T-helper 1 cell (primary cell): ENCODE results near the gene DQX1.

Experiments used
- DNase-seq, 5 donors: peaks; one replicate each; pipeline ENCODE4 v3.0.0-alpha.2; 2012 to 2020

Gene DQX1

DNA sequence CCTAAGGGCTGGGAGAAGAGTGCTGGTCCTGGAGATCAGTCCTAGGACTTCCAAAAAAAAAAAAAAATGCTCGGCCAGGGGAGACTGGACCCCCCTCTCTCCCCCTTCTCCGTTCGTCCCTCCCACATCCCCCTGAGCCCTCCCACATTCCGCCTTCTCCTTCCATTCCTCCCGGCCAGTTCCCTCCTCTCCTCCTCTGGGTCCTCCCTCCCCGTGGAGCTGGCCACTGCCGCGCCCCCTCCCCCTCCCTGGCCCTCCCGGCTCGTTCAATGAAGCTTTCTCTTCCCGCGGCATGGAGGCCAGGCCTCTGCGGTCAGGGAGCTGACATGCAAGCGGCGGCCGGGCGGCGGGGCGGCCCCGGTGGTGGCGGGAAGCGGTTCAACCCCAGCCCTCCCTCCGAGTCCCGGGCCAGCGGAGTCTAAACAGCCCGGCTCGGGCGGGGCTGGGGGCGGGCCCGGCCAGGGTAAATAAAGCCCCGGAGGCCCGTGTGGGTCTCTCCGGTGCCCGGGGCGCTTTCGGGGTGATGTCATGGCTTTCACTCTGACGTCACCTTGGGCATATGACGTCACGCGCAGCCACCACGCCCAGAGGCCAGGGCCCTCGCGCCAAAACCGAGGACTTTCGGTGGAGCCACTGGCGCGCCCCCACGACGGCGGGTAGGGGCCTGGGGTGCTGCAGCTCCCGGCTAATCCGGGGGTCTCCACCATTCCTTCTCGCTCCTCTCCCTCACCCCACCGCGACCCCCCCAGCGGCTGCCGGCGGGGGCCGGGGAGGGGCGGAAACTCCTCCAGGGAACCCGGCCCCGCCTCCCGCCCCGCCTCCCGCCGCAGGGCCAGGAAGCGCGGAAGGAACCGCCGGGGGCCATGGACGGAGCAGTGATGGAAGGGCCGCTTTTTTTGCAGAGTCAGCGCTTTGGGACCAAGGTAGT, 28.1 kb upstream of the DQX1 start, which contains the start of the genes DOK1 and LOXL3:
TSS of gene DOK1 (plus strand) at position 829 of the 928 bp plus-strand sequence. CDS start at position 864, 35 bp downstream.
TSS of gene LOXL3 (minus strand) at position 51 of the 928 bp plus-strand sequence. CDS start 1,308 bp downstream, outside the sequence.
- DNase-seq: peak; percentile 75 to 85 (median 79)

DNA sequence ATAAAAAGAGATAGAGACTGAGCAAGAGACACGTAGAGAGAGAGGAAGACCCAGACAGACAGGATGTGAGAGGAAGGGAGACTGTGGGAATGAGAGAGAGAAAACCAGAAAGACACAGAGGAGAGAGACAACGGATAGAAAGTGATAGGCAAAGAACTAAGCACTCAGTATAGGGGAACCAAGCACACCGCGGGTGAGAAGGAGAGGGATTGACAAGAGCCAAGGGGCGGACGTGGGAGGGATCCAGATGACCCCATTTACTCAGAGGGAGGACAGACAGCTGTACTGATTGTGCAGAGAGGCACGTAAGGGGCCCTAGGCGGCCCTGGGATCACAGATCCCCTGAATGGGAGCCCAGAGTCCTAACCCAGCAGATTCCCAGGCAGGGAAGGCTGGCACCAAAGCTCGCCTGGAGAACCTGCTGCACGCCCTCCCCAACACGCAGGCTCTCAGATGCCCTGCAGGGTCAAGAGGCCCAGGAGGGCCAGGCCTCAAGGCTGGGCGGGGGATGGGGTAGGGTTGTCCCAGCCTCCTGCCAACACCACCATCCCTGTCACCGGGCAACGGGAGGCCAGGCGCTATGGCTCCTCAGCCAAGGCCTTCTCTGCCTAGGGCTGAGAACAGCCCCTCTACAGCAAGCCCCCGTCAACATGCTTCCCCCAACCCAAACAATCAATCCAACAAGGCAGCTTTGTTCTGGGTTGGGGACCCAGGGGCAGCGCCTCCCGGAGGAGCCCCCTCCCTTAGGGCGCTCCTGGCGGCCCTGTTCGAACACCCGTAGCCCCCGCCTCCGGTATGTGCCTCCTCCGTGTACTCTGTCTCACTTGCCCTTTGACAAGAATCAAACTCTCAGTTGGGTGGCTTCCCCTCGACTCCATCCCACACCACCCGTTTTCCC, 27.1 kb upstream of the DQX1 start:
- no peak for DNase-seq

DNA sequence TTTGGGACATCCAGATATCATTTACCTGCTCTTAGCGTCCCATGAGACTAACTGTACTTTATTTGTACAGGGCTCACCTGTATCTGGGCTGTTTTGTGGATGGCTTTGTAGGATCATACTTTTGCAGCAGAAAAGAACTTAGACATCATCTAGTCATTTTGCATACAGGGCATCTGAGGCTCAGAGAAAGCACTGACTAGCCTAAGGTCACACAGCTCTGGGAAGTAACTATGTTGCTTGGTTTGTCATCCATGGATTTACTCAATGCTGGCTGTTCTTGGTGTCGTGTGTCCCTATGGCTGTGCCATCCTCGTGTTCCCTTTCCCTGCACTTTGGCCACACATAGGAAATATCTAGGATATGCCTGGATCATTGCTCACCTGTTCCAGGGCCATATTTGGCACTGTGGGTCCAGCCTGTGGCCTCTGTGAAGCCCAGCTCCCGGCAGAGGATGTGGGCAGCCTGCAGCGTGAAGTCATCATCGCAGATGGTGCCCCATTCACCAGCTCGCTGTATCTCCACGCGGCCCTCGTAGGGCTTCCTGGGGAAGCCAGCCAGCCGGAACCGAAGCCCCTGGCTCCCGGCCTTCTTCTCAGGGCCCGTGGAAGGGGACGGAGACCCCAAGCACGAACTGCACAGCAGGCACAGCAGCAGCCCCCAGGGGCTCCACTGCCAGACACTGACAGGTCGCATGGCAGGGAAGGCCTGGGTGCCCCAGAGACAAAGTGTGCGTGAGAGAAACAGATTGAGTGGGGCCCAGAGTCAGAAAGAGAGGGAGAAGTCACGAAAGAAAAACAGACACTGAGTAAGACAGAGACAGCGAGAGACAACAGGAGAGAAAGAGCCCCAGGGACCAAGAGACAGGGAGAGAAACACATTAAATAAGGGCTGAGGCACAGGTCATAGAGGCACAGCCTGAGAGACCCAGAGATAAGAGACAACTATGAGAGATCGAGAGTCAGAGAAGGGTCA, 26.2 kb upstream of the DQX1 start:
- no peak for DNase-seq

DNA sequence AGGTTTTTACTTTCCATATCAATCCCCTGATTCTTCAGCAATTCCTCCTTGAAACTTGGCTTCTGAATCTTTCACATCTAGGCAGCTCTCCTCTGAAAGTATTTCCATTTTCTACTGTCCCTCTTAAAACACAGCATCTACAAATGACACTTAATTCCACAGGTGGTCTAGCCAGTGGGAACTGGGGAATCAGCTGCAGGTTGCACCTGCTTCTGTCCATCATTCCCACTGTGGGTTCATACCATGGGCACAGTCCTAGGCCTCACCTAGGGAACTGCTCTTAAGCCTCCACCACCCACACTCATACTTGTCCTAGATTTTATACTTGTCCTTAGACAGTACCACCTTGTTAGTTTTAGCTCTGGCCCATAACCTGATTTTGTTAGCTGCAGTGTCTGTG, 25.5 kb upstream of the DQX1 start:
- no peak for DNase-seq

DNA sequence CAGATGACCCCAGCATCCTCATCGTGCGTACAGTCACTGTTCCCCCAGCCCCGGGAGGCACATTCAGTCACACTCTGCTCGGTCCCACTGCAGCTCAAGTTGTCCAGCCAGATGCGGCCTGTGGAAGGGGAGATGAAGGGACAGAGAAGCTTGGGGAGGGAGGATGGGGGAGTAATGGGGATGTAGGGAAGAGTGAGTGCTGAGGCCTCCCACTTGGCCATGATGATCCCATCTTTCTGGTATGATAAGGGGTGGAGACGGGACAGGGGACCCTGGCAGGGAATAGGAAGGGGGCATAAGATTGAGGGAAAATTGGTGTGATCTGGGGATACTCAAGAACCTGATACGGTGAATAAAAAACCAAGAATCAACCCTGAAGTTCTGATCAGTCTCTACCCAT, 24.2 kb upstream of the DQX1 start:
- no peak for DNase-seq

DNA sequence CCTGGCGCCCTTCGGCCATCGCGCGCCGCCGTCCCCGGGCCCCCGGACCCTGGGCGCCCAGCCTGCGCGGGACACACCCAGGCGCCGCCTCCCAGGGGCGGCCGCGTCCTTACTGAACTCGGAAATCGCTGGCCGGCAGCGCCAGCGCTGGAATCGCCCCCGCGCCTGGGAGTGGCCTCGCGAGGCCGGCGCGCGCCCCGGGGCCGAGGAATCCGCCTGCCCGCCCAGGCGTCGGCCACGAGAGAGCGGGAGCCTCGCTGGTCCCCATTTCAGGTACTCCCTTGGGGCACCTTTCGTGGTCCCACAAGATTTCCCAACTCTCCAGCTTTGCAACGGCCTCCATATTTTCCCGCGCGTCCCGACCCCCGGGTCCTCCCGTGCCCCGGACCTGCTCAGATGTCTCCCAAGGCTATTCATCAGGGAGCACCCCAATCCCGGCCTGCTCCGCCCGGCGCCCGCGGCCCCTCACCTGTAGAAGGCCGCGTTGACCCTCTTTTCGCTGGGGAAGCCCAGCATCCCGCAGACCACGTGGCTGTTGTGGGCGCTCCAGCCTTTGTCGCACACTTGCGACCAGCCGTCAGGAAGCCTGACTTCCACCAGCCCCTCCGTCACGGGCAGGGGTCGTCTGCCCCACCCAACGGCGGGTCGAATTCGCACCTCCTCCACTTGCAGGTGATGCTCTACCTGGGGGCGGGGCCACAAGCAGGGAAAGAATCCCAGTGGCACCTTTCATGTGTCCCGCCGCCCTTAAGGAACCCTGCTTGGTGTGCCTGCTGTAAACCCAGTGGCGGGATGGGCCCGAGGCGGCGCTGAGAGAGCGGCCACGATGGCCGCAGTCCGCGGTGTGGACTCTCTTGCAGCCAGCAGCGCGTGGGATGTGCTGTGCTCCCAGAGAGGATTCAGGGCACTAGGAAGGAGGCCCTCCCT, 23.1 kb upstream of the DQX1 start:
- no peak for DNase-seq

DNA sequence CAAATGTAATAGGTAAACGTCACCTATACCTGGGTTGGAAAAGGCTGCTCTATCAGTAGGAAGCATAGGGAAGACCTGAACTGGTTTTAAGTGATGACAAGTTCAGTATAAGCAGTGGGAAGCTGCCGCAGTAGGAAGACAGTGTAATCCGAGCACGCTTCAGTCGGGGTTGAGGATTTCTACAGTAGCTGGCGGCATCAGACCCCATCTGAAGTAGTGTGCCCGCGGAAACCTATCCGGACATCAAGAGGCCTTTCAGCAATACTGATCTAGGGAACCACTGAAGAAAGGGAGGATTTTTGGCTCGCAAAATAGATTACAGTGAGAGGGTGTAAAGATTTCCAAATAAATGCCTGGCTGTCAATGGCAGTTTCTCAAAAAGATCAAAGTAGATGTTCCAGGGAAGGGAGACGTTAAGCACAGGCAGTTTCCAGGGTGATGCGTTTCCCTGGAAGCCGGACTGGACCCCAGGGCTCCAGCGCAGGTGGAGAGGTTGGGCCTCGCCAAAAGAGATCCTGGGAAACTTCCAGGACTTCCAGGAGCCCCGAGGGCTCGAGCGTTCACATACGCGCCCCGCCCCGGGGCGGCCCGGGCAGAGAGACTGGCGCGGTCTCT, 22.4 kb upstream of the DQX1 start:
- DNase-seq: no peak

DNA sequence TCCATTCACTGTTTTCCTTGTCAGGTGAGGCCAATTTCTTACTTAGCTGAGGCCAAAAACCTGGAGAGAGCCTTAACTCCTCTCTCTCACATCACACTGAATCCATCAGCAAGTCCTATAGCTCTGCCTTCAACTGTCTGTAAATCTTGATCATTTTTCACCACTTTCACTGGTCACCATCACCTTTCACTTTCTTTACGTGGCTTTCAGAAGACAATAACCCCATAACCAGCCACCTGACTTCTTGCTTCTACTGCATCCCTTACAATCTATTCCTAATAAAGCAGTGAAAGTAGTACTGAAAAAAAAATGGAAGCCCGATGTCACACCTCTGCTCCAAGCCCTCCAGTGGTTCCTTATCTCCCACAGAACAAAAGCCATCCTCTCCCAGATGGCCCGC, 20.0 kb upstream of the DQX1 start:
- DNase-seq: no peak

DNA sequence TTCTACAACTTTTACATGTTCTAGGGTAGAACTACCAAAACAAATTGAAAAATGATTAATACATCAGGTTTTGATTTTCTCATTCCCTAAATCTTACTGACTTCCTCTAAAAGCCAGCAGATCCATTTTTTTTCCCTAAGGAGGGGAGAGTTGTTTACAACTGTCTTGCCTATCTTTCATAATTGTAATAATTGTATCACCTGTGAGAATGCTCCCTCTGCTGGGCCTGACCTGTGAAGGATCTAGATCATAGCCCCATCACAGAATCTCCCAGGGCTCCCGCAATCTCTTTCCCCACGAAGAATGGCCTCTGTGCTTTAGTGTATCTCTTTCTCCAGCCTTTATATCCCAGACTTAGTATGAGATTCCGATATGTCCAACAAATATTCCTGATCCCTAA, 18.6 kb upstream of the DQX1 start:
- no peak for DNase-seq

DNA sequence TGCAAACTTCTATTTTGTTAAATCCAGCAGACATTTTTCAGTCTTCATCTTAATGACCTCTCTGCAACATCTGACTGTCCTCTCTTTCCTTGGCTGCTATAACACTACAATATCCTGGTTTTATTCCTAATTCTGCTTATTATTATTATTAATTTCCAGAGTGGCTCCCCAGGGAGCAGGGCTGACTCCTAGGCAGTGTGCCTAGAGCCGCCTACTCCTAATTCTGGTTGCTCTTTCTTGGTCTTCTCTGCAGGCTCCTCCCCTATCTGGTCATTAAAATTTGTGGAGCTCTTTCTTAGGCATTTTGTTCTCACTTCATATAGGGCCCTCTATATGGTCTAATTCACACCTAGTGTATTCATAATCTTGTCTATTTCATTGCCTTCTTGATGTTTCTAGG, 16.9 kb upstream of the DQX1 start:
- DNase-seq: no peak

DNA sequence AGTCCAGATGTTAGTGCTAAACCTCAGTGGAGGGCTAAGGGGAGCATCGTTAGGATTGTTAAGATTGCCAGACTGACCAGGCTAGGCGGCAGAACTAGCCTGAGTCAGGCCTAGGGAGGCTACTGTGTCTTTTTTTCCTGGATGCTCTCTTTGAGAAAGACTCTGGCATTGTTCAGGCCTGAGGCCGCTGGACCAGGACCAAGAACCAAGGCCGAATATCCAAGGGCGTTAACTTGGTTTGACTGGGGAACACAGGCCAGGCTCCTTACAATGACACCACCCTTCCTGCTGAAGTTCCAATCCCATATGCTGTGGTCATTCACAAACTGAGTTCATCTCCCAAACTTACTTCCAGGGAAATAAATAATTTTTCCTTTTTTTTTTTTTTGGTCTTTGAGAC, 14.3 kb upstream of the DQX1 start:
- no peak for DNase-seq

DNA sequence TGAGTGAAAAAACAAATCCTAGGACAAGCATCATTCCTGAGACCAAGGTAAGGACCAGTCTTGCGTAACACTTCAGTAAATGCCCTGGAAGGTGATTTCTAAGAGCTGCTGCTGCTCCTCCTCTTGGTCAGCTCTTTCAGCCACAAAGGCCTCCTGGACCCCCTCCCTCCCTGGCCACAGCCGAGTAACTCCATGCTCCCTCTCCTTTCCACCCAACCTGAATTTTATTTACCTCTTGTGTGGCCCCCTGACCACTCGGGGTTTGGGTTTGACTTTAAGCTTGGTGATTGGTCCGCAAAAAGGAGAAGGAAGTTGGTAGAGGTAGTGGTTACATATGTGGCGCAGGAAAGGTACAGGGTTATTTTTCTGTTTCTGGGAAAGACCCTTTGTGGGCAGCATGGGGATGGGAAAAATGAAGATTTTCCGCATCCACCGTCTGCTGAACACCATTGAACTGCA, 12.9 kb upstream of the DQX1 start:
- DNase-seq: no peak

DNA sequence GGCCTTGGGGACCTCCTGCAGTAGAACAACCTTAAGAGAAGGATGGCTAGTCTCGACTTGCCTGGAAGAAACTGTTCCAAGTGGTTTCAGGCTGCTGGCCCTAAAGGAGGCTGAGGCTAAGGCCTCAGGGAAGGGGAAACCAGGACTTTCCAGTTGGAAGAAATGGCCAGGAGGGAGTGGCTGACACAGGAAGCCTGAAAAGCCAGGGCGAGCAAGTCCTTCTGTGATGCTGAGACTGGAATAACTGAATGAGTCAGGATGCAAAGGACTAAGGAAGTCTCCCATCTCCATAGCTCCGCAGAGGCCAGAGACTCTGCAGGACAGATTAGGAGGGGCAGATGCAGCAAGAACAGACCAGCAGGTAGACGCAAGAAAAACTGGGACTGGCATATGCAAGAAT, 11.1 kb upstream of the DQX1 start:
- no peak for DNase-seq

DNA sequence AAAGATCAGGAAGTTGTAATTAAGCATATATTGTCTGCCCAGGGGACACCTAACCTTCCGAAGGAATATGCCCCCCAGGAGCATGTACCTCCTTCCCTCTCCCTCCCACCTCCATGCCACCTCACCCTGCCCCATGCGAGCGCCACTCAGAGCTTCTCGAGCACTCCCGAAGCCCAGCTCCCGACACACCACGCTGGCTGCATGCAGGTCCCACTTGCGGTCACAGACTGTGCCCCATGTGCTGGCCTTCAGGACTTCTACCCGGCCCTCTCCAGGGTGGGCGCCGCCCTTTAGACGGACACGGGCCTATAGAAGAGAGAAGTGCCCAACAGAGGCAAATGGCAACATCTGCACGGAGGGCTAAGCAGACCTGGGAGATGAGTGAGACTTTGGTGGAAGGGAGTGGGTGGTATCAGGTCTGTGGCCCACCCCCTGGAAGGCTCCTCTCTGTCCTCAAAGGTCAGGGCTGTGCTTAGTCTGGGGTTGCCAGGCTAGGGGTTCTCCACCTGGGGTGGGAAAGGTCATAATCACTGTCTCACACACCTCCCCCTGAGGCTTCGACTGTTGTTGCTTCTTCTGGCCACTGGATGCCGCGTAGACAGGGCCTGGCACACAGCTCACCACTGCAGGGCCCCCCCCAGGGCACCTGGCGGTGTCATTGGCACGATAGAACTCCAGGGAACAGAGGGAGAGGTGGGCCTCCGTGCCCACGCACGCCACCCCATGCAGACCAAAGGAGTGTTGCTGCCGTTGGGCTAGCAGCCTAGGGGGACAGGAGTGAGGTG, 10.3 kb upstream of the DQX1 start:
- DNase-seq: no peak

DNA sequence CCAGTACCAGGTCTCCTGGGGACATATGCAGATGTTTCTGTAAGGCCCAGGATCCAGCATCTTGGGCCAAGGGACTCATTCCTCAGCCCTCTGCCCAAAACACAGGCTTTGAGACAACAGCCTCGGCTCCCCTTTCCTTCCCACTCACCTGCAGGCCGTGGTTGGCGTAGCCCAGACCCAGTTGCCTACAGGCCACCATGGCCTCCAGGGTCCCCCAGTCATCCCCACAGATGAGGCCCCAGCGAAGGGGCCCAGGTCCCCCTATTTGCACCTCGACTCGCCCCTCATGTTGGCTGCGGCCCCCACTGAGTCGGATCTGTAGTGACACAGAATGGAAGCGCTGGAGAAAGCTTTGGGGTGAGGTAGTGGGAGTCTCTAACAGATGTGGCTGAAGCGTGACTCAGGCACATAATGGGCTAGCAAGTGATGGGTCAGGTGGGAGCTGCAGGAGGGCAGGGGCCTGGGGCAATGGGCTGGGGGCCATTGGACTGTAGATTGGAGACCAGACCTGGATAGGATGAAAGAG, 9.5 kb upstream of the DQX1 start:
- DNase-seq: no peak

DNA sequence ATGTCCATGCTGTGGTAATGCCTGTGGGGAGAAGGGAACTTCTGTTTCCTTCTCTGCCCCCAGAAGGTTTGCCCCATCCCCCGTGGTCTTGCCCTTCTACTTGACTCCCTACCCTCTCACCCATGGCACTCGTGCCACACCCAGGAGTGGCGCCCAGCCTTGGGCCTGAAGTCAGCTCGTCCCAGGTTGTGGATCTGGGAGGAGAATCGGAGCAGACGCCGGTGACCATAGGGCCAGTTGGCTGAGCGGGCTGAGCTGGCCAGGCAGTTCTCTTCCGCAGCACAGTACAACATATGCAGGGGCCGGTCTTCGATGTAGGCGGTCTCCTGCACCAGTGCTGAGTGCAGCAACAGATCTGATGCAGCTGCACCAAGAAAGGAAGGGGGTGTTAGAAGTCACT, 8.4 kb upstream of the DQX1 start:
- DNase-seq: no peak

DNA sequence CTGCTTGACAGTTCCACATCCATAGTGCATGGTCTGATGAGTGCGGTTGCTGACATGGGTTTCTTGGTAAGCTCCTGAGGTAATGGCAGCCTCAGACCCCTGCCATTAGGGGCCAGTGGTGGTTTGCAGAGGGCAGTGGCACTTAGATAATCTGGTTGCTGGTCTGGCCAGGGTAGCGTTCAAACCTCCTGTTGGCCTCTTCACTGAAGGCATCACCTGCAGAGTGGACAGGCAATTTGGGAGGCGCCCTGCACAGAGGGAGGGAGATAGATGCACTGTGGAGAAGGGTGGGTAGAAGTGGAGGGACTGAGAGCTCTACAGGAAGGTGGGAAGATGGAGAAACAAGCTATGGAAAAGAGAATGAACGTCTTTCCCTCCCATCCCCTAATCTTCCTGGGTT, 7.4 kb upstream of the DQX1 start:
- no peak for DNase-seq

DNA sequence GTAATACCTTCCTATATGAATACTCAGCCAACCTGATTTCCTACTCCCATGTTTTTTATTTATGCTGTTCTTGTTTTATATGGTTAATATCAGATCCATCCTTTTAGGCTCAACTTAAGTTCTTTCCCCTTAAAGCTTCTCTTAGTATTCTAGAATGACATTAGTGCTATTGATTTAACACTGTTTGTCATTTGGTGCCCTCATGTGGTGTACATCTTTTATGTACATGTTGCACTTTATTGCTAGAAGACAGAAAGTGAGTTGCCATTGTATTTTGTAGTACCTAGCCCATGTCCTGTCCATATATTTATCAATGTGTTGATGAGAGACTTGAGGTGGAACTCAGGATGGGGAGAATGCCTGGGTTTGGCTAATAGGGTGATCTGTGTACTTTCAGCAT, 6.2 kb upstream of the DQX1 start:
- DNase-seq: peak in 1 of 5 donors; percentile 67

DNA sequence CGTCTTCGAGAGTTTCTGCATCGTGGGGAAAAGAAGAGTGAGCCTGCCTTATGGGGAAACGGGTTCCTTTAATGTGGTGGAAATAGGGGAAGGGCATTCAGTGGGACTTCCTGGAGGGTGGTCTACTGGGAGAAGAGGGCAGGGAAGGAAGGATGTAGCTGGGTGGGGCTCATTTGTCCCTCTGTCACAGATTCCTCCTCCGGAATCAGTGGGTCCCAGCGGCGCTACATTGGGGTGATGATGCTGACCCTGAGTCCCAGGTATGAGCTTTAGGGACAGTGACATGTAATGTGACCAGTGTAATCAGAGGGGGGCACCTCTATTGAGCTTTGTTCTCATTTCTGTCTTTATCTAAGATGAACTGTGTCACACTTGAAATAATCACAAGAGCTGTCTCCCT, 5.6 kb upstream of the DQX1 start:
- DNase-seq: no peak
